ENCODE measurements around the gene RTP5. TPM values are rescaled to one million over a fixed set of nuclear protein-coding genes. Genes with fewer than 3 reads are reported as not detected.
"Not testable (repeated sequence)": the region's sequence is repeated elsewhere in the genome, so short reads cannot be mapped to it uniquely, and the experiment has no call there.

Gene RTP5
- total and polyA plus RNA-seq, 2 donors (not counting 1 experiment from before 2014, with no cell fraction given): not detected

DNA sequence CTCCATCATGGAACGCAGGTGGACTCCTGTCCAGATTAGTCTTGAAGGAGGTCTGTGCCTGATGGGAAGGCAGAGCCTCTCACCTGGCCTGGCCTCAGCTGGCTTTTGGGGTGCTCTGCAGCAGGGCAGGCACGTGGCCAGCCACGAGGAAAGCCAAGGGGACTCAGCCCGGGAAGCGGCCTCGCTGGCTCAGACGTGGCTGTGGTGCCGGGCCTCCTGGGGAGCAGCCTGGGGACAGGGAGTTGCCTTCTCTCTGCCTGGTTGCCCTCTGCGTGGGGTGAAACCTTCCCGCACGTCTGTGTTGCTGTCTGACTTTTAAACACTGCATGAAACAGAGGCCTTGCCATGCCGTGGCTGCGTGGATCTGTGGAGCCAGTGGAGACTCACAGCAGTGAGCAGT lies 45.0 kb downstream of the RTP5 start:
- DNase-seq (no peak), ATAC-seq (ENCODE audit: low read depth) (no peak)
- 95% methylated on average over 13 of the region's 13 CpGs for WGBS (ENCODE audit: insufficient coverage)
- no peaks in the 10 kb centered on the region for H3K4me1 ChIP-seq (ENCODE audit: control insufficient read depth in 2 of 2, insufficient read depth in 2 of 2, low read length in 2 of 2)
- no peak overlapping the region for H3K4me3 ChIP-seq (ENCODE audit: control extremely low read depth in 1 of 5, extremely low read depth in 1 of 5, insufficient read depth in 1 of 5, low read depth in 2 of 5, low read length in 4 of 5)
- intact Hi-C loops (cut with micrococcal nuclease): no loop called here
- peaks cover 0 to 28% of the 10 kb centered on the region in 2 experiments for H3K36me3 ChIP-seq (replicated peaks in 1 of 2; ENCODE audit: control extremely low read depth in 1 of 2, control insufficient read depth in 1 of 2, extremely low read depth in 1 of 2, insufficient read depth in 2 of 2, low read length in 1 of 2)
- Mint-ChIP-seq H3K4me3 (no peak overlapping the region), H3K4me1 (no peaks in the 10 kb centered on the region), H3K27me3 (no peaks in the 10 kb centered on the region), H3K27ac (no peak overlapping the region), H3K9me3 (ENCODE audit: insufficient read depth) (no peaks in the 10 kb centered on the region)
- peaks cover 0 to 7% (median 0%) of the 10 kb centered on the region in 3 donors for H3K9me3 ChIP-seq (ENCODE audit: control extremely low read depth in 1 of 3, control insufficient read depth in 2 of 3, insufficient read depth in 1 of 3, low read length in 2 of 3)
- ChIA-PET CTCF (no interaction called here), POLR2A (no interaction called here)
- H2AFZ ChIP-seq (ENCODE audit: insufficient read depth, low read depth, low read length, poor library complexity, severe bottlenecking): no peak overlapping the region
- no peaks in the 10 kb centered on the region for H3K27me3 ChIP-seq (replicated peaks in 1 of 4; ENCODE audit: control extremely low read depth in 1 of 4, control insufficient read depth in 3 of 4, insufficient read depth in 4 of 4, low read length in 3 of 4)
- no peak overlapping the region for H3K4me2 ChIP-seq (replicated peaks; ENCODE audit: low read depth, low read length, poor library complexity, severe bottlenecking)
- TF ChIP-seq EZH2 (IDR thresholded peaks at IDR 0.05; ENCODE audit: borderline replicate concordance, insufficient read depth, low read depth, low read length, poor library complexity, severe bottlenecking): no peak
- TF ChIP-seq, protein P1, sequence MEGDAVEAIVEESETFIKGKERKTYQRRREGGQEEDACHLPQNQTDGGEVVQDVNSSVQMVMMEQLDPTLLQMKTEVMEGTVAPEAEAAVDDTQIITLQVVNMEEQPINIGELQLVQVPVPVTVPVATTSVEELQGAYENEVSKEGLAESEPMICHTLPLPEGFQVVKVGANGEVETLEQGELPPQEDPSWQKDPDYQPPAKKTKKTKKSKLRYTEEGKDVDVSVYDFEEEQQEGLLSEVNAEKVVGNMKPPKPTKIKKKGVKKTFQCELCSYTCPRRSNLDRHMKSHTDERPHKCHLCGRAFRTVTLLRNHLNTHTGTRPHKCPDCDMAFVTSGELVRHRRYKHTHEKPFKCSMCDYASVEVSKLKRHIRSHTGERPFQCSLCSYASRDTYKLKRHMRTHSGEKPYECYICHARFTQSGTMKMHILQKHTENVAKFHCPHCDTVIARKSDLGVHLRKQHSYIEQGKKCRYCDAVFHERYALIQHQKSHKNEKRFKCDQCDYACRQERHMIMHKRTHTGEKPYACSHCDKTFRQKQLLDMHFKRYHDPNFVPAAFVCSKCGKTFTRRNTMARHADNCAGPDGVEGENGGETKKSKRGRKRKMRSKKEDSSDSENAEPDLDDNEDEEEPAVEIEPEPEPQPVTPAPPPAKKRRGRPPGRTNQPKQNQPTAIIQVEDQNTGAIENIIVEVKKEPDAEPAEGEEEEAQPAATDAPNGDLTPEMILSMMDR (IDR thresholded peaks at IDR 0.05): no peak
- no peak overlapping the region for H3K27ac ChIP-seq (ENCODE audit: low read length in 2 of 2)
- peaks cover 12% of the 10 kb centered on the region for H3K79me2 ChIP-seq (ENCODE audit: control insufficient read depth, insufficient read depth, low read length)
- no peak overlapping the region for H3K9ac ChIP-seq (ENCODE audit: low read length)
- H4K20me1 ChIP-seq (ENCODE audit: control insufficient read depth, insufficient read depth, low read length, poor library complexity, severe bottlenecking): peaks cover 30% of the 10 kb centered on the region

DNA sequence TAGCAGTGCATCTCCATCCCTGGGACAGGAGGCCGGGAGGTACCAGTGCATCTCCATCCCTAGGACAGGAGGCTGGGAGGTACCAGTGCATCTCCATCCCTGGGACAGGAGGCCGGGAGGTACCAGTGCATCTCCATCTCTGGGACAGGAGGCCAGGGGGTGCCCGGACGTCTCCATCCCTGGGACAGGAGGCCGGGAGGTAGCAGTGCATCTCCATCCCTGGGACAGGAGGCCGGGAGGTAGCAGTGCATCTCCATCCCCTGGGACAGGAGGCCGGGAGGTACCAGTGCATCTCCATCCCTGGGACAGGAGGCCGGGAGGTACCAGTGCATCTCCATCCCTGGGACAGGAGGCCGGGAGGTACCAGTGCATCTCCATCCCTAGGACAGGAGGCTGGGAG lies 52.1 kb downstream of the RTP5 start:
- H3K4me2 ChIP-seq (replicated peaks; ENCODE audit: low read depth, low read length, poor library complexity, severe bottlenecking); H3K27me3 Mint-ChIP-seq; H3K4me3 ChIP-seq (ENCODE audit: control extremely low read depth in 1 of 5, extremely low read depth in 1 of 5, insufficient read depth in 1 of 5, low read depth in 2 of 5, low read length in 4 of 5); H3K27ac ChIP-seq (ENCODE audit: low read length in 2 of 2); H3K9ac ChIP-seq (ENCODE audit: low read length); intact Hi-C loops (cut with micrococcal nuclease); H3K27ac Mint-ChIP-seq; H3K79me2 ChIP-seq (ENCODE audit: control insufficient read depth, insufficient read depth, low read length); H3K27me3 ChIP-seq (replicated peaks in 1 of 4; ENCODE audit: control extremely low read depth in 1 of 4, control insufficient read depth in 3 of 4, insufficient read depth in 4 of 4, low read length in 3 of 4); POLR2A ChIA-PET; ATAC-seq (ENCODE audit: low read depth); H3K9me3 Mint-ChIP-seq (ENCODE audit: insufficient read depth); H3K36me3 ChIP-seq (replicated peaks in 1 of 2; ENCODE audit: control extremely low read depth in 1 of 2, control insufficient read depth in 1 of 2, extremely low read depth in 1 of 2, insufficient read depth in 2 of 2, low read length in 1 of 2); DNase-seq; H2AFZ ChIP-seq (ENCODE audit: insufficient read depth, low read depth, low read length, poor library complexity, severe bottlenecking); H3K9me3 ChIP-seq (ENCODE audit: control extremely low read depth in 1 of 3, control insufficient read depth in 2 of 3, insufficient read depth in 1 of 3, low read length in 2 of 3); H3K4me1 ChIP-seq (ENCODE audit: control insufficient read depth in 2 of 2, insufficient read depth in 2 of 2, low read length in 2 of 2); H4K20me1 ChIP-seq (ENCODE audit: control insufficient read depth, insufficient read depth, low read length, poor library complexity, severe bottlenecking); CTCF ChIA-PET; H3K4me3 Mint-ChIP-seq; H3K4me1 Mint-ChIP-seq: not testable (repeated sequence)
- 93% methylated on average over 5 of the region's 9 CpGs for WGBS (ENCODE audit: insufficient coverage)

Data from B cell (primary cell).